SW480 (cell line): ENCODE measurements around the gene QPRT.
A peak's percentile ranks its signal among the peaks of the same experiment; 100 is the strongest.
"Not testable (repeated sequence)": the region's sequence is repeated elsewhere in the genome, so short reads cannot be mapped to it uniquely, and the experiment has no call there.

Experiments used
- DNase-seq: peaks from one replicate; pipeline ENCODE4 v3.0.0-alpha.2; 2016; ENCODE audit warnings: low spot score

QPRT gene

GRCh38 chr16:29694384-29695195 is 15.6 kb downstream of the QPRT start:
- no peak for DNase-seq

DNA sequence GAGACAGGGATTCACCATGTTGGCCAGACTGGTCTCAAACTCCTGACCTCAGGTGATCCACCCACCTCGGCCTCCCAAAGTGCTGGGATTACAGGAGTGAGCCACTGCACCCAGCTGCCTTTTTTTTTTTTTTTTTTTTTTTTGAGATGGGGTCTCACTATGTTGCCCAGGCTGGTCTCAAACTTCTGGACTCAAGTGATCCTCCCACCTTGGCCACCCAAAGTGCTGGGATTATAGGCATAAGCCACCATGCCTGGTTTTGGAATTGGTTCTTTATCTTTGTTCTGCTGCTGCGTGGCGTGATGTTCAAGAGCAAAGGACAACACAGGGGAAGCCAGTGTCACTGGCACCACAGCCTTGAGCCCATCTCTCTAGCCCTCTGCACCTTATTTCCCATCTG is 16.7 kb downstream of the QPRT start:
- DNase-seq = not testable (repeated sequence)

- no peak for DNase-seq
These were observed 17.9 kb downstream of the QPRT start for GRCh38 chr16:29696881-29697331.

GRCh38 chr16:29697391-29697790 is 18.4 kb downstream of the QPRT start:
- no peak for DNase-seq

GRCh38 chr16:29698042-29698441 is 19.1 kb downstream of the QPRT start:
- DNase-seq = no peak

DNA sequence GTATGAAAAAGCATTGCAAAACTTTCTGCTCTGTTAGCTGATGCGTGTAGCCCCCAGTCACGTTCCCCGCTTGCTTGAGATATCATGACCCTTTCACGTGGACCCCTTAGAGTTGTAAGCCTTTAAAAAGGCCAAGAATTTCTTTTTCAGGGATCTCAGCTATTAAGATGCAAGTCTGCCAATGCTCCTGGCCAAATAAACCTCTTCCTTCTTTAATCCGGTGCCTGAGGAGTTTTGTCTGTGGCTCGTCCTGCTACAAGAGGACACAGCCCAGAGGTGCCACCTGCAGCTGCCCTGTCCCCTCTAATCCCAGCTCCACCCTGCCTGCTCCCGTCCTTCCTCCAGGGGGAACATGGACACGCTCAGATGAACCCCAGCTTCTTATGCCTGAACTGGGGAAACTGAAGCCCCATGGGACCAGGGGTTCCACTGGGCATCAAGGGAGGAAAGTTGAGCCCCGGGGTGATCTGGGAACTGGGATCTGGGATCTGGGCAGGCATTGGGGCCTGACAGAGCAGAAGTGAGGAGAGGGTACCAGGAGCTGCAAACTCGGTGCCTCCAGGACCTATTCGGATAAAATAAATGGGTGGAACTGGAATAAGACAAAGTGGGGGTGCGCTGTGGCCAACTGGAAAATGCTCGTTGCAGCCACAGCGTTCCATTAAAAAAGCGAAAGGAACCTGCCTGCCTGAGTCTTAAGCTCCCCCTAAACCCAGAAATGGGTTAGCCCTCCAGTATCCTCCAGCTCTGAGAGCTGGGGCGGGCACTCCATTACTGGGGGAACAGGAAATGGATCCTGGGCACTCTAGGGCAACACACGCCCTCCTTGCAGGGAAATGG is 19.7 kb downstream of the QPRT start:
- no peak for DNase-seq

GRCh38 chr16:29699324-29700219 is 20.6 kb downstream of the QPRT start:
- DNase-seq = no peak

- DNase-seq = peak; percentile 75
These were observed 21.4 kb downstream of the QPRT start for GRCh38 chr16:29700253-29700987.

DNA sequence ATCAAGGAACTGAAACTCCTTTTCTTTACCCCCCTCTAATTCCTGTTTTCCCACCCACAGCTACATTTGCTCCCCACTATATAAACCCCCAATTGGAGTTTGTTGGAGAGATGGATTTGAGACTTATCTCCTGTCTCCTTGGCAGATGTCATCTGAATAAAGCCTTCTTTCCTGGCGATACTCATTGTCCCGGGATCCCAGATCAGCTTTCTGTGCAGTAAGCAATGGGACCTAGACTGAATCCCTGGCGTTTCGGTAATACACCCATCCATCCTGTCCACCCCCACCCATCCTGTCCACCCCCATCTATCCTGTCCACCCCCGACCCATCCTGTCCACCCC is 22.2 kb downstream of the QPRT start:
- DNase-seq = no peak

GRCh38 chr16:29702269-29702668 is 23.3 kb downstream of the QPRT start:
- no peak for DNase-seq

GRCh38 chr16:29705030-29705429 is 26.1 kb downstream of the QPRT start:
- no peak for DNase-seq

DNA sequence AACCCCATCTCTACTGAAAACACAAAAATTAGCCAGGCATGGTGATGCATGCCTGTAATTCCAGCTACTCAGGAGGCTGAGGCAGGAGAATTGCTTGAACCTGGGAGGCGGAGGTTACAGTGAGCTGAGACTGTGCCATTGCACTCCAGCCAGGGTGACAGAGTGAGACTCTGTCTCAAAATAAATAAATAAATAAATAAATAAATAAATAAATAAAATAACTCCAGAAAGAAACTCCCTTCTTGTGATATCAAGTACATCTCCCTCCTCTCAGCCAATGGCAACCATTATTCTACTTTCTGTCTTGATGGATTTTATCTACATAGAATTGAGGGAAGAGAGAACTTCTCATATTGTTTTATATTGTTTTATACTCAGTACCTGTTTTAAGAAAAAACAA is 28.2 kb downstream of the QPRT start:
- not testable (repeated sequence) for DNase-seq

DNA sequence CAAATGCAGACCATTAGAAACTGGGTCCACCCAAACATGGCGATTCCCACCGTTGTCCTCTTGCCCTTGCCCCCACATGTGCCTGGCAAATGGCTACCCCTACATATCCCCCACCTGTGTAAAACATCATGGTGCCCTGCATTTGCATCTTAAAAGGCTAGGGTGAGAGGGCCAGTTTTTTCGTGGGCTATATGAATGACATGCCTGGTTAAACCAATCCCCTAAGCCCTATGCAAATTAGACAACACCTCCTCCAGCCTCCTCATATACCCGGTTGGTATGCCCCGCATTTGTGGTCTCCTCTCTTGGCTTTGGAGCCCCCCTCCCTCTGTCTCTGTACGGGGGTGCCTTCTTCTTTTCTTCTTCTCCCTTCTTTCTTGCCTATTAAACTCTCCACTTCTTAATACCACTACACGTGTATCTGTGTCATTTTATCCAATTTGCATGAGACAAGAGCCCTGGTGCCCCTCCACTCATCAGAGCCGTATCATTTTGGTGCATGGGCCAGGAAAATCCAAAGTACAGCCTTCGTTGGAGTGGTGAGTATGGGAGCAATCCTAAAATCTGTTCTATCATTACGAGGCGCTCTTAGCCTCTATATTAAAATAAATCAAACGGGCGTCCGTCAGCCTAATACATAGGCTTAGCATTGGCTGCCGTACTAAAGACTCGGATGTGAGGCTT is 30.1 kb downstream of the QPRT start:
- no peak for DNase-seq

DNA sequence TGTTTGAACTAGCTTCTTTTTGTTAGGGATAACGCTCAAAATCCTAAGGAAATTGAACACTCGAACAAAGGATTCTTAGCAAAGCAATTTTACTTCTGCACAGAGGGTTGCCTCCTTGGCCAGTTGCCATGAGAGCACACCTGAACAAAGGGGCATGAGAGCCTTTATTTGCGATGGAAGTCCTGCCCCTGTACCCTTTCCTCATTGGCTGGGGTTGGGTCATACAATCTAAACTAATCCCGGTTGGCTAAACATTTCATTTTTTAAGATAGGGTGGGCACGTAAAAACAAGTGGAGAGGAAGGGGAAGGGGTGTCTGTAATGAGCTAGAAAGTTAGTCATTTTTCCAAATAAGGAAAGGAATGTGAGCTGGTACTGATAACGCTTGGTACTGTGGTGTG is 30.7 kb downstream of the QPRT start:
- DNase-seq = not testable (repeated sequence)

DNA sequence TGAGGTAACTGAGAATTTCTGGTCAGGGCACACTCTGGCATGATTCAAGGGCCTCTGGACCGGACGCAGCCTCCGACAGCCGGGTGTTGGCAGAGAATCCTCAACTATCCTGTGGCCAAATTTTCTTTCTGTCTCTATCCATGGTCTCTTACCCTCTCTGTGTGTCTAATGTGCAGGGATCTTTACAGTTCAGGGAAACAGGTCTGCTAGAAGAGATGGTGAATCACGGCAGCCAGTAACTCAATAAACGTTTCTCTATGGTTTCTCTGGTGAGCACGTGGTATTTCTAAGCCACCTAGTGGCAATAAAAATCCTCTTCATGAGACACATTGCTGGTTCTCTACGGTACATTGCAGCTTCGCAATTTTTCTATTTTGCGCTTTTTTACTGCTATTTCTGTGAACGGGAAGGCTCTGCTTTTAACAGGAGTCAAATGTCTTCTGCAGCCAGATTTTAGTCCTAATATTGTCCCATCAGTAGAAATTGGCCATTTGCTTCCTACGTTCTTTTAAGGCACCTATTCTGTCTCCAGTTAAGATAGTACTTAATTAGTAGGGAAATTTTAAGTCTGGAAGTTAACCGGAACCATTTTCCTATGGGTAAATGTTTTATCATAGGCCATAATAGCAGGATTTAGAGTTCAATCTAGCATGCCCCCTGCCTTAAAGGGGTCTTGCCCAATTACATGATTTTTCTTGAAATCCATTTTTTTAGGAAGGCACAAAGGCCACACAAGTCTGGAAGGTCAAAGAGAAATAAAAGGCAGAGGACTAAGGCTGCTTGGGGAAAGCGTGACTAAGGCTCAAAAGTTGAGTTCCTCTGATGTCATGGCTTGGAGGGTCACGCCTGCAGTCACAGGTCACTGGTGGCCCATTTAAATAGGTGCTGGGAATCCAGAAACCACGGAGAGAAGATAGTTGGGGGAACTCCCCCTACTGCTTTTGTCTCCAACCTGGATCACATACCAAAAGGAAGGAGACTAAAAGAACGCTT is 31.5 kb downstream of the QPRT start:
- DNase-seq = peak; percentile 72

GRCh38 chr16:29712809-29713208 is 33.8 kb downstream of the QPRT start:
- DNase-seq = no peak

DNA sequence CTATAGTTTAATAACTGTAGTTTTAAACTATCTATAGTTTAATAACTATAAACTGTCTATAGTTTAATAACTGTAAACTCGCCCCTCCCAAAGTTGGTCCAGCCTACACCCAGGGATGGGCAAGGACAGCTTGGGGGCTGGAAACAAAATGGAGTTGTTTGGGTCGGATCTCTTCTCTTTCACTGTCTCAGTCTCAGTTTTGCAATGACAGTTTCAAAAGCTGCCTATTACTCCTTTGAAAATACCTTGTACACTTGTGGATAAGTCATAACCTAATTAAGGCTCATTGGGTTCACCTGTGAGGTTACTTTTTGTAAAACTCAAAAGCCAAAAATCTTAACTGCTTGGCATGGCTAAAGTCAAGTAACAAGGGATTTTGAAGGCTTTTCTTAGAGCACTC is 35.4 kb downstream of the QPRT start:
- DNase-seq = no peak

DNA sequence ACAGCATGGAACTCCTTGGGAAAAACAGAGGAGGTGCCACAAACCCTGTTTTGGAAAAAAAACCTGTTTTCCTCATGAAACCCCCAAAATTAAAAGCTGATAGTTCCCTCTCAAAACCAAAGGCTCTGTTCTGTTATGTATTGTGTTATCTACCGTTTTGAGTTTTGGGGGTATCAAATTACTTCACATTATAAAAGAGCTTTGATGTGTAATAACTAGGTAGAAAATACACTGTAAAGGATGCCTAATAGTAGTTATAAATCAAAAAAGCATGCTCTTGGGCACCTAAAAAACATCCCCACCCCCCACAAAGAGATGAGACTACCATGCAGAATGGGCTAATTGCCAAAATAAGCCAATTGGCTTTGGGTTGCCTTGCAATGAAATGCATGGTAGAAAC is 36.0 kb downstream of the QPRT start:
- no peak for DNase-seq

DNA sequence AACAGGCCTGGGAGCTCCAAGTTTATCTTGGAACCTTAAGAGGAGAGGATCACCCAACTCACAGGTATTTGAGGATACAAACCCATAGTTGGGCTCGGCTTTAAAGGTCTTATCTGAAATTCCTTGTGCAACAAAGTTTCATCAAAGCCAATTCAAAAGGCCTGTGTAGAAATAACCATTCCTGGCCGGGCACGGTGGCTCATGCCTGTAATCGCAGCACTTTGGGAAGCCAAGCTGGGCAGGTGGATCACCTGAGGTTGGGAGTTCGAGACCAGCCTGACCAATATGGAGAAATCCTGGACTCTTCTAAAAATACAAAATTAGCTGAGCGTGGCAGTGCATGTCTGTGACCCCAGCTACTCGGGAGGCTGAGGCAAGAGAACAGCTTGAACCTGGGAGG is 38.1 kb downstream of the QPRT start:
- no peak for DNase-seq

- DNase-seq = no peak
These were observed 40.1 kb downstream of the QPRT start for GRCh38 chr16:29719063-29719462.
